Osteoblast (primary cell): ENCODE measurements around the gene COA7. TPM values are rescaled to one million over a fixed set of nuclear protein-coding genes. Genes with fewer than 3 reads are reported as not detected.

ENCODE experiments used
- DNase-seq: peaks from one replicate; pipeline ENCODE4 v3.0.0; 2011; ENCODE audit warnings: low spot score, mixed read lengths; ENCODE audit not compliant: insufficient read length; ENCODE audit errors: missing footprints
- H2AFZ ChIP-seq: 2 replicates; pipeline ENCODE4 v1.6.0; 2011; ENCODE audit warnings: mild to moderate bottlenecking, low read length
- H3K27ac ChIP-seq: 2 replicates; pipeline ENCODE4 v1.5.1; 2011; ENCODE audit warnings: mild to moderate bottlenecking, low read depth, low read length, moderate library complexity
- H3K27me3 ChIP-seq: 2 replicates; pipeline ENCODE4 v1.6.0; 2012; ENCODE audit warnings: mild to moderate bottlenecking, control low read depth, inconsistent platforms, low read length, moderate library complexity; ENCODE audit not compliant: insufficient read depth
- H3K36me3 ChIP-seq: 2 replicates; pipeline ENCODE4 v1.5.1; 2011; ENCODE audit warnings: mild to moderate bottlenecking, low read length, control low read depth, moderate library complexity; ENCODE audit not compliant: insufficient read depth
- H3K4me1 ChIP-seq: 2 replicates; pipeline ENCODE4 v1.5.1; 2011; ENCODE audit warnings: mild to moderate bottlenecking, low read length, control low read depth, moderate library complexity; ENCODE audit not compliant: insufficient read depth
- H3K4me2 ChIP-seq: 2 replicates; pipeline ENCODE4 v1.6.0; 2011; ENCODE audit warnings: mild to moderate bottlenecking, low read length; ENCODE audit not compliant: insufficient read depth
- H3K4me3 ChIP-seq: fragments of 200-600 bp; sonication (generic); 3 replicates; pipeline ENCODE4 v1.5.1; 2012; ENCODE audit warnings: mild to moderate bottlenecking, low read length, inconsistent platforms; ENCODE audit not compliant: insufficient read depth
- H3K79me2 ChIP-seq: 2 replicates; pipeline ENCODE4 v1.6.0; 2012; ENCODE audit warnings: mild to moderate bottlenecking, low read length, control low read depth, inconsistent platforms; ENCODE audit not compliant: insufficient read depth
- H3K9me3 ChIP-seq: 2 replicates; pipeline ENCODE4 v1.5.1; 2011; ENCODE audit warnings: low read depth, low read length, control low read depth
- H4K20me1 ChIP-seq: 2 replicates; pipeline ENCODE4 v1.6.0; 2012; ENCODE audit warnings: mild to moderate bottlenecking, low read length, control low read depth; ENCODE audit not compliant: insufficient read depth
- total RNA-seq: library from RNA; depleted of rRNA; stranded (reverse); fragments of >200 nt; gene quantifications from 2 replicates; pipeline ENCODE4 v1.2.3, GENCODE V29; 2012
- TF ChIP-seq, protein P1 (sequence below): IDR thresholded peaks from 2 replicates; pipeline ENCODE4 v1.5.1; 2011; ENCODE audit warnings: mild to moderate bottlenecking, low read depth, low read length, moderate library complexity; ENCODE audit errors: extremely low read depth

Gene COA7
- total RNA-seq, 1 donor: 14.8 TPM

DNA sequence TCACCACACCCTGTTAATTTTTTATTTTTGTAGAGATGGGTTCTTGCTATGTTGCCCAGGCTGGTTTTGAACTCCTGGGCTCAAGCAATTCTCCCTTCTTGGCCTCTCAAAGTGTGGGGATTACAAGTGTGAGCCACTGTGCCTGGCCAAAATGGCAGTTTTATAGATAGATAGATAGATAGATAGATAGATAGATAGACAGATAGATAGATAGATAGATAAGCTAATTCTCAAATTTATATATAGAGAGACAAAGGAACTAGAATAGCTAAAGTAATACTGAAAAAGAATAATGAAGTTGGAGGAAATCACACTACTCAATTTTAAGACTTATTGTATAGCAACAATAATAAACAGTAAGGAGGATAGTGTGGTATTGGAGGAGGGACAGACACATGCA lies 44.1 kb downstream of the COA7 start:
- no peaks in the 10 kb centered on the region for H3K9me3 ChIP-seq
- no peaks in the 10 kb centered on the region for H4K20me1 ChIP-seq
- TF ChIP-seq, protein P1, sequence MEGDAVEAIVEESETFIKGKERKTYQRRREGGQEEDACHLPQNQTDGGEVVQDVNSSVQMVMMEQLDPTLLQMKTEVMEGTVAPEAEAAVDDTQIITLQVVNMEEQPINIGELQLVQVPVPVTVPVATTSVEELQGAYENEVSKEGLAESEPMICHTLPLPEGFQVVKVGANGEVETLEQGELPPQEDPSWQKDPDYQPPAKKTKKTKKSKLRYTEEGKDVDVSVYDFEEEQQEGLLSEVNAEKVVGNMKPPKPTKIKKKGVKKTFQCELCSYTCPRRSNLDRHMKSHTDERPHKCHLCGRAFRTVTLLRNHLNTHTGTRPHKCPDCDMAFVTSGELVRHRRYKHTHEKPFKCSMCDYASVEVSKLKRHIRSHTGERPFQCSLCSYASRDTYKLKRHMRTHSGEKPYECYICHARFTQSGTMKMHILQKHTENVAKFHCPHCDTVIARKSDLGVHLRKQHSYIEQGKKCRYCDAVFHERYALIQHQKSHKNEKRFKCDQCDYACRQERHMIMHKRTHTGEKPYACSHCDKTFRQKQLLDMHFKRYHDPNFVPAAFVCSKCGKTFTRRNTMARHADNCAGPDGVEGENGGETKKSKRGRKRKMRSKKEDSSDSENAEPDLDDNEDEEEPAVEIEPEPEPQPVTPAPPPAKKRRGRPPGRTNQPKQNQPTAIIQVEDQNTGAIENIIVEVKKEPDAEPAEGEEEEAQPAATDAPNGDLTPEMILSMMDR: no peak

DNA sequence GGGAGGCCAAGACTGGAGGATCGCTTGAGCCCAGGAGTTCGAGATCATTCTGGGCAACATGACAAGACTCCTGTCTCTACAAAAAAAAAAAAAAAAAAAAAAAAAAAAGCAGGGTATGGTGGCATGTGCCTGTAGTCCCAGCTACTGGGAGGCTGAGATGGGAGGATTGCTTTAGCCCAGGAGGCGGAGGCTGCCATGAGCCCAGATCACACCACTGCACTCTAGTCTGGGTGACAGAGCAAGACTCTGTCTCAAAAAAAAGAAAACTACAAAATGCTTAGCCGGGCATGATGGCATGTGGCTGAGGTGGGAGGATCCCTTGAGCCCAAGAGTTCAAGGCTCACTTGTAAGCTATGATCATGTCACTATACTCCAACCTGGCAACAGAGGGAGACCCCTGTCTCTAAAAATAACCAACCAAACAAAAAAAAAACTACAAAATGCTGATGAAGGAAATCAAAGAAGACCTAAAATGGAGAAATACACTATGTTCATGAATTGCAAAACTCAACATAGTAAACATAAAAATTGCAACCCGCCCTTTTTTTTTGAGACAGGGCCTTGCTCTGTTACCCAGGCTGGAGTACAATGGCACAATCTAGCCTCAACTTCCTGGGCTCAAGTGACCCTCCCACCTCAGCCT lies 44.8 kb downstream of the COA7 start:
- H3K4me2 ChIP-seq: no peak overlapping the region
- H2AFZ ChIP-seq: no peak overlapping the region
- H3K79me2 ChIP-seq: no peaks in the 10 kb centered on the region
- no peaks in the 10 kb centered on the region for H4K20me1 ChIP-seq
- no peak overlapping the region for H3K4me3 ChIP-seq
- DNase-seq: no peak
- no peaks in the 10 kb centered on the region for H3K36me3 ChIP-seq
- H3K27me3 ChIP-seq: no peaks in the 10 kb centered on the region
- no peaks in the 10 kb centered on the region for H3K4me1 ChIP-seq
- H3K27ac ChIP-seq: no peak overlapping the region
- no peaks in the 10 kb centered on the region for H3K9me3 ChIP-seq
- TF ChIP-seq, protein P1: no peak

More for the DNA sequence above, 44.1 kb downstream of the COA7 start:
- no peak overlapping the region for H2AFZ ChIP-seq
- DNase-seq: no peak
- no peaks in the 10 kb centered on the region for H3K79me2 ChIP-seq
- no peak overlapping the region for H3K27ac ChIP-seq
- no peaks in the 10 kb centered on the region for H3K4me1 ChIP-seq
- H3K27me3 ChIP-seq: peaks cover under 1% of the 10 kb centered on the region
- H3K36me3 ChIP-seq: no peaks in the 10 kb centered on the region
- H3K4me3 ChIP-seq: no peak overlapping the region
- H3K4me2 ChIP-seq: no peak overlapping the region

DNA sequence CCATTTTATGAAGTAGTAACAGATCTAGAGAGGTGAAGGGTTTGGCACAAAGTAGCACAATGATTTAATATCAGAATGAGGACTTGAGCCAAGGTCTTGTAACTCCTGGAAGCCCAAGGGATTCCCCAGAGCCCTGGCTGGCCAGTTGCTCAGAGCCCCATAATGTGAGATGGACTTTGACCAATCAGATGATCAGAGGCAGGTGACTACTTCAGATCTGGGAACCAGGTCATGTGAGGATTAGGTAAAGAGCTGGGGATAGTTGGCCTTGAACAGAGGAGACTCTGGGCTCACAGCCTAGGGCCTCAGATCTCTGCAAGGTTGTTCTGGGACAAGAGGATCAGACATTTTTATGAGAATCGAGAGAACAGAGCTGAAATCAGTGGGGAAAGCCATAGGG lies 46.2 kb downstream of the COA7 start:
- Histone ChIP-seq H3K4me3 (no peak overlapping the region), H3K4me1 (no peaks in the 10 kb centered on the region), H3K79me2 (no peaks in the 10 kb centered on the region), H2AFZ (no peak overlapping the region), H3K36me3 (no peaks in the 10 kb centered on the region), H3K27ac (no peak overlapping the region), H4K20me1 (no peaks in the 10 kb centered on the region), H3K27me3 (no peaks in the 10 kb centered on the region), H3K9me3 (no peaks in the 10 kb centered on the region), H3K4me2 (no peak overlapping the region)
- TF ChIP-seq, protein P1: no peak
- no peak for DNase-seq

DNA sequence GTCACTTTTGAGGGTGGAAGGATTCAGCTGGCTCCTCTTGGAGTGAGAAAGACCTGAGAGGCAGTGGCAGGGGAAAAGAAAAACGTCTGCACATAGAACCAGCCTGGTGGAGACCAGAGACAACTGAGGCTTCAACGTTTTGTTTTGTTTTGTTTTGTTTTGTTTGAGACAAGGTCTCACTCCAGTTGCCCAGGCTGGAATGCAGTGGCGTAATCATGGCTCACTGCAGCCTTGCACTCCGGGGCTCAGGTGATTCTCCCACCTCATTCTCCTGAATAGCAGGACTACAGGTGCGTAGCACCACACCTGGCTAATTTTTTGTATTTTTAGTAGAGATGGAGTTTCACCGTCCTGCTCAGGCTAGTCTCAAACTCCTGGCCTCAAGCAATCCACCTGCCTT lies 52.9 kb downstream of the COA7 start:
- H3K27me3 ChIP-seq: no peaks in the 10 kb centered on the region
- no peaks in the 10 kb centered on the region for H3K79me2 ChIP-seq
- no peak overlapping the region for H2AFZ ChIP-seq
- DNase-seq: no peak
- no peaks in the 10 kb centered on the region for H3K4me1 ChIP-seq
- no peaks in the 10 kb centered on the region for H4K20me1 ChIP-seq
- no peaks in the 10 kb centered on the region for H3K36me3 ChIP-seq
- no peak overlapping the region for H3K4me2 ChIP-seq
- H3K4me3 ChIP-seq: no peak overlapping the region
- H3K27ac ChIP-seq: no peak overlapping the region
- TF ChIP-seq, protein P1: no peak
- no peaks in the 10 kb centered on the region for H3K9me3 ChIP-seq
